PFSK-1 (cell line): ENCODE results near the gene NPHS1.

Experiments used
- POLR2AphosphoS5 ChIP-seq: IDR thresholded peaks from 2 replicates; pipeline ENCODE4 v1.6.1; 2012; ENCODE audit warnings: low read depth, mild to moderate bottlenecking, control low read depth, low read length, moderate library complexity
- REST ChIP-seq, 2 experiments: IDR thresholded peaks; 2 replicates each; pipeline versions ENCODE4 v1.6.1 to v1.8.0; 2011 to 2012; ENCODE audit warnings: low read depth in 2 of 2, low read length in 2 of 2, control low read depth in 1 of 2, inconsistent platforms in 1 of 2, mild to moderate bottlenecking in 1 of 2, moderate library complexity in 1 of 2; ENCODE audit not compliant: insufficient read depth in 1 of 2
- SIN3A ChIP-seq: IDR thresholded peaks from 2 replicates; pipeline ENCODE4 v1.6.1; 2012; ENCODE audit warnings: mild to moderate bottlenecking, low read length, moderate library complexity, borderline replicate concordance; ENCODE audit not compliant: insufficient read depth
- TAF1 ChIP-seq: IDR thresholded peaks from 2 replicates; pipeline ENCODE4 v1.6.1; 2012; ENCODE audit warnings: low read length, control low read depth, borderline replicate concordance; ENCODE audit not compliant: insufficient read depth

GRCh38 chr19:35811317-35812219 lies 40.7 kb downstream of the NPHS1 start:
- TF ChIP-seq REST (IDR thresholded peaks at IDR 0.05; ENCODE audit: insufficient read depth in 1 of 2, low read depth in 2 of 2, low read length in 2 of 2) = no peak
- TF ChIP-seq POLR2AphosphoS5 = no peak
- no peak for TF ChIP-seq TAF1
- TF ChIP-seq SIN3A = no peak
